NCI-H82 treated with DMSO at 0.1 percent for 48 hours (cell line): ENCODE measurements around the gene VPS33A.

ENCODE experiments used
- DNase-seq: peaks from one replicate; lab custom pipeline; 2025; ENCODE audit not compliant: unreplicated experiment; lab: John Stamatoyannopoulos, UW

The VPS33A gene

GRCh38 chr12:122184517-122184916, 81.8 kb downstream of the VPS33A start:
- DNase-seq: no peak

- DNase-seq: no peak
Observed at GRCh38 chr12:122183588-122183940, 82.7 kb downstream of the VPS33A start.

DNA sequence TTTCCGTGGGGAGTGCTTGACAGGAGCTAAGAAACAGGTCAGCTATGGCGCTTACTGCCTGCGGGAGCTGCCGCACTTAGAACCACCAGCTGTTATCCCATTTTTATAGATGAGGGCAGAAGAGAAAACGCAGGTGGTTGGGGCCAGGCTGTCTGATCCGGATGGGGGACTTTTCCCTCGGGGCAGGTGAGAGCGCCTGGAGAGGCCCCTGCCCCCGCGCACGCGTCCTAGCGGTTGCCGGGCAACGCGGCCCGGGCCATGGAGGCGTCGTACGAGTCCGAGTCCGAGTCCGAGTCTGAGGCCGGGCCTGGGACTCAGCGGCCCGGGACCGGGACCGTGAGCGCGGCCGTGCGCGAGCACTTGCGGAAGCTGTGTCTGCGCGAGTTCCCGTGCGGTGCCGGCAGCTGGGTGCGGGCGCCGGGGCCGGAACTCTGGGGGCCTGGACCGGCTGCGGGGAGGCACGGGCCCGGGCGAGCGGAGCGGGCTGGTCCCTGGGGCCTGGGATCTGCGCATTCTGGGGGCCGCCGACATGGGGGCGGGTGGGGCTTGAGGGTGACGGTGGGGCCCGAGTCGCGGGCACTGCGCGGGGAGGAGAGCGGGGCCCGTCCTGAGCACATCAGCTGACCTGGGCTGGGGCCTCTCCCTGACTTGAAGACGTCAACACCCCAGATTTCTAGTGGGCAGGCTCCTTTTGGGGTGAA, 83.3 kb downstream of the VPS33A start, which contains the start of gene LRRC43:
Gene LRRC43 (plus strand): TSS at position 237 of the 701 bp plus-strand sequence. CDS start 22 bp downstream, at position 259.
- peak; percentile 53 for DNase-seq
